HUES64 (cell line): ENCODE results near the gene ALDH1L2.

Experiments used
- H3K27ac ChIP-seq: 2 replicates; pipeline ENCODE4 v1.7.0; 2013; ENCODE audit warnings: low read depth, low read length, inconsistent platforms
- H3K27me3 ChIP-seq: 2 replicates; pipeline ENCODE4 v1.6.1; 2013; ENCODE audit warnings: mild to moderate bottlenecking, low read length; ENCODE audit not compliant: insufficient read depth
- H3K36me3 ChIP-seq: 2 replicates; pipeline ENCODE4 v1.6.1; 2013; ENCODE audit warnings: mild to moderate bottlenecking, low read length; ENCODE audit not compliant: insufficient read depth
- H3K4me1 ChIP-seq: 2 replicates; pipeline ENCODE4 v1.6.1; 2013; ENCODE audit warnings: mild to moderate bottlenecking, low read length, moderate library complexity; ENCODE audit not compliant: insufficient read depth
- H3K4me3 ChIP-seq: 2 replicates; pipeline ENCODE4 v1.5.1; 2013; ENCODE audit warnings: mild to moderate bottlenecking, low read length, moderate library complexity
- H3K9ac ChIP-seq: 2 replicates; pipeline ENCODE4 v1.6.1; 2013; ENCODE audit warnings: mild to moderate bottlenecking, low read depth, low read length
- H3K9me3 ChIP-seq: 2 replicates; pipeline ENCODE4 v1.6.1; 2013; ENCODE audit warnings: low read depth, low read length; ENCODE audit not compliant: insufficient read depth
- WGBS: fragments of 150-250, 120-280 bp; methylation state at CpG from one replicate; pipeline ENCODE4 v1.1.7; 2013; ENCODE audit warnings: missing lambda C conversion rate; 5-methylcytosine and 5-hydroxymethylcytosine counted together

Gene ALDH1L2

DNA sequence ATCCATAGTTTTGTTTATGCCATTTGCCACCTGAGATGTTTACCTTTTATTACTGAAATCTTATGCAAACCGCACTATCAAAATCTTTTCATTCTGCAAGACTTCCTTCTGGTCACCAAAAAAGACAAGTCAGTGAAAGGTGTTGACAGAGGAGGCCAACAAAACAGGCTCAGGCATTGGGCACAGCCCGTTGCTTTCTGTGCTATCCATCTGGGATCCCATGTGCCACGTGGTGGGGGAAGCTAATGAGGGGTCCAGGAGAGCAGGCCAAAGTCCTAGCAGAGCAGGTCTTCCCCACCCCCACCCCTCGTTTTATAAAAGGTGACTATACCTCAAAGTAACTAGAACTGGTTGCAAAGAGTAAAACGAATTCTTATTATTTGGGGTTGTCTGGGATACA, 1.2 kb downstream of the ALDH1L2 start:
- WGBS = 75% methylated on average over 3 of the region's 5 CpGs
- H3K36me3 ChIP-seq = no peaks in the 10 kb centered on the region
- no peak overlapping the region for H3K27ac ChIP-seq
- peaks cover 9% of the 10 kb centered on the region; the same call in 1 of the 2 replicates for H3K4me1 ChIP-seq
- no peaks in the 10 kb centered on the region for H3K9me3 ChIP-seq
- H3K27me3 ChIP-seq = peaks cover 18% of the 10 kb centered on the region
- H3K9ac ChIP-seq = no peak overlapping the region
- peak overlapping the region; percentile 61; the same call in 1 of the 2 replicates for H3K4me3 ChIP-seq

GRCh38 chr12:105078712-105079570, 5.3 kb downstream of the ALDH1L2 start:
- no peaks in the 10 kb centered on the region for H3K9me3 ChIP-seq

DNA sequence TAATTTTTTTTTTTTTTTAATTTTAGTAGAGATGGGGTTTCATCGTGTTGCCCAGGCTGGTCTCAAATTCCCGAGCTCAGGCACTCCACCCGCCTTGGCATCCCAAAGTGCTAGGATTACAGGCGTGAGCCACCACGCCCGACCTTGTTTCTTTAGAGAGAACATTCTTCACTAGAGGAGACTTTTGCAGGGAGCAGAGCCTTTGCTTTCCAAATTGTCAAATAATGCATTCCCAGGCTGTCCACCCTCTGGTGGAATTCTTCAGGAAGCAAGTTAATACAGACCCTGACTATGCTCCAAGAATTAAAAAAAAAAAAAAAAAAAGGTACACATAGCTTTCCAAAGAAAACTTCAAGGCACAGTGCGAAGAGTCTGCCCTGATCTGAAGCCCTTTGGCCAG, 6.8 kb downstream of the ALDH1L2 start:
- Histone ChIP-seq H3K9me3 (no peaks in the 10 kb centered on the region), H3K27me3 (peaks cover 2% of the 10 kb centered on the region; the same call in 1 of the 2 replicates), H3K27ac (no peak overlapping the region), H3K4me3 (no peak overlapping the region), H3K9ac (no peak overlapping the region), H3K4me1 (no peaks in the 10 kb centered on the region), H3K36me3 (no peaks in the 10 kb centered on the region)
- WGBS = 95% methylated on average over 7 of the region's 7 CpGs

More at GRCh38 chr12:105078712-105079570, 5.3 kb downstream of the ALDH1L2 start:
- WGBS = 89% methylated on average over 11 of the region's 11 CpGs
- H3K27me3 ChIP-seq = peaks cover 17% of the 10 kb centered on the region
- no peaks in the 10 kb centered on the region for H3K36me3 ChIP-seq
- no peak overlapping the region for H3K27ac ChIP-seq
- no peak overlapping the region for H3K9ac ChIP-seq
- H3K4me1 ChIP-seq = peaks cover 9% of the 10 kb centered on the region; the same call in 1 of the 2 replicates
- H3K4me3 ChIP-seq = no peak overlapping the region

DNA sequence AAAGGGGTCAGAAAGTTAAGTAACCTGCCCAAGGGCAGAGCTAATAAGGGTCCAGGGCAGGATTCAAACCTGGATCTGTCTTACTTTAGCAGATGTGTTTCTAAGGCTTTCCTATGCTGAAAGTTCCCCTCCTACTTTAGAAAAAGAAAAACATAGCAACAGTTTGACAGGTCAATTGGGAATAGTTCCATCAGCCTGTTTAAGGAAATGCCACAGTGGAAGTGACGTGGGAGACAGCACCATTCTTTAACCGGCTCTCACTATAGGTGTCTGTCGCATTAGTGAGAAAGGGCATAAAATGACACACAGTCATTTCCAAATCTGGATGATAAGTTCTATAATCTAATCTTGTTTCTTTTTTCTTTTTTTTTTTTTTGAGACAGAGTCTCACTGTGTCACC, 7.3 kb downstream of the ALDH1L2 start:
- Histone ChIP-seq H3K4me1 (no peaks in the 10 kb centered on the region), H3K9ac (no peak overlapping the region), H3K4me3 (no peak overlapping the region), H3K36me3 (no peaks in the 10 kb centered on the region), H3K27ac (no peak overlapping the region), H3K27me3 (no peaks in the 10 kb centered on the region), H3K9me3 (no peaks in the 10 kb centered on the region)
- WGBS = 88% methylated on average over 3 of the region's 3 CpGs

DNA sequence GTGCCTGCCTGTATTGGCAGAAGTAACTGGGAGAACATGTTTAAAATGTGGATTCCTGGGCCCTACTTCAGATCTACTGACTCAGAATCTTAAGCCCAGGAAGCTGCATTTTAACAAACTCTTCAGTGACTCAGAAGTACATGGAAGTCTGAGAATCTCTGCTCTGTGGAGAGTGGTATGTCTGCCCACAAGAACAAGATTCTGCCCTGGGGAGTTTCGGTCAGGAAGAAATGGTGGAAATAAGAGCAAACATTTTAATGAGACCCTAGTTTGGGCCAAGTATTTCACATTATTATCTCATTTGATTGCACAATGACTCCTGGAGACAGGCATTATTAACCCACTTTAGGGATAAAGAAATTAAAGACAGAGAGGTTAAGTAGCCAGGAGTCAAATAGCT, 8.2 kb downstream of the ALDH1L2 start:
- H3K4me3 ChIP-seq = no peak overlapping the region
- H3K4me1 ChIP-seq = no peaks in the 10 kb centered on the region
- no peaks in the 10 kb centered on the region for H3K9me3 ChIP-seq
- no peaks in the 10 kb centered on the region for H3K27me3 ChIP-seq
- no peaks in the 10 kb centered on the region for H3K36me3 ChIP-seq
- no peak overlapping the region for H3K9ac ChIP-seq
- WGBS = 100% methylated on average over 1 of the region's 1 CpG
- no peak overlapping the region for H3K27ac ChIP-seq

GRCh38 chr12:105072888-105073488, 11.3 kb downstream of the ALDH1L2 start:
- H3K27ac ChIP-seq = no peak overlapping the region

DNA sequence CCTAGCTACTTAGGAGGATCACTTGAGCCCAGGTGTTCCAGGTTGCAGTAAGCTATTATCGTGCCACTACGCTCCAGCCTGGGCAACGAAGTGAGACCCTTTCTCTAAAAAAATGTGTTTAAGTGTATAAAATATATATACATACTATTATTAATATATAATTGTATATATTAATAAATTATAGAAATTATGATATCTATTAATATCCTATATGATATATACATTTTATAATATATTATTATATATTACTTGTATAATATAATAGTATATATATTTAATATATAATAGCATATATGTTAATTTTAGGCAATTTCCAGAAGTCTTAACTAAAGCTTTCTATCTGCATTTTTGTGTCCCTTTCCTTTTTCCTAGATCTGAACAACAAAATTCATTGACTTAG, 12.3 kb downstream of the ALDH1L2 start:
- Histone ChIP-seq H3K4me3 (no peak overlapping the region), H3K36me3 (no peaks in the 10 kb centered on the region), H3K4me1 (no peaks in the 10 kb centered on the region), H3K27ac (no peak overlapping the region), H3K9me3 (no peaks in the 10 kb centered on the region), H3K9ac (no peak overlapping the region), H3K27me3 (no peaks in the 10 kb centered on the region)
- 100% methylated on average over 2 of the region's 3 CpGs for WGBS

More at GRCh38 chr12:105072888-105073488, 11.3 kb downstream of the ALDH1L2 start:
- no peak overlapping the region for H3K4me3 ChIP-seq
- H3K36me3 ChIP-seq = no peaks in the 10 kb centered on the region
- H3K9me3 ChIP-seq = no peaks in the 10 kb centered on the region
- H3K27me3 ChIP-seq = no peaks in the 10 kb centered on the region
- no peaks in the 10 kb centered on the region for H3K4me1 ChIP-seq
- H3K9ac ChIP-seq = no peak overlapping the region
- WGBS = 97% methylated on average over 5 of the region's 6 CpGs

GRCh38 chr12:105069936-105070702, 14.1 kb downstream of the ALDH1L2 start:
- Histone ChIP-seq H3K9ac (no peak overlapping the region), H3K27ac (no peak overlapping the region), H3K27me3 (no peaks in the 10 kb centered on the region), H3K4me1 (no peaks in the 10 kb centered on the region), H3K9me3 (no peaks in the 10 kb centered on the region), H3K36me3 (no peaks in the 10 kb centered on the region), H3K4me3 (no peak overlapping the region)
- WGBS = 81% methylated on average over 4 of the region's 4 CpGs

- no peak overlapping the region for H3K4me3 ChIP-seq
- no peaks in the 10 kb centered on the region for H3K9me3 ChIP-seq
- no peak overlapping the region for H3K27ac ChIP-seq
- H3K27me3 ChIP-seq = no peaks in the 10 kb centered on the region
- 0 out of 2 replicates have a peak, but pooled peaks cover 3% of the 10 kb centered on the region for H3K4me1 ChIP-seq
- no peaks in the 10 kb centered on the region for H3K36me3 ChIP-seq
- H3K9ac ChIP-seq = no peak overlapping the region
- 77% methylated on average over 6 of the region's 6 CpGs for WGBS
Measured at GRCh38 chr12:105067511-105068031, 16.7 kb downstream of the ALDH1L2 start.

DNA sequence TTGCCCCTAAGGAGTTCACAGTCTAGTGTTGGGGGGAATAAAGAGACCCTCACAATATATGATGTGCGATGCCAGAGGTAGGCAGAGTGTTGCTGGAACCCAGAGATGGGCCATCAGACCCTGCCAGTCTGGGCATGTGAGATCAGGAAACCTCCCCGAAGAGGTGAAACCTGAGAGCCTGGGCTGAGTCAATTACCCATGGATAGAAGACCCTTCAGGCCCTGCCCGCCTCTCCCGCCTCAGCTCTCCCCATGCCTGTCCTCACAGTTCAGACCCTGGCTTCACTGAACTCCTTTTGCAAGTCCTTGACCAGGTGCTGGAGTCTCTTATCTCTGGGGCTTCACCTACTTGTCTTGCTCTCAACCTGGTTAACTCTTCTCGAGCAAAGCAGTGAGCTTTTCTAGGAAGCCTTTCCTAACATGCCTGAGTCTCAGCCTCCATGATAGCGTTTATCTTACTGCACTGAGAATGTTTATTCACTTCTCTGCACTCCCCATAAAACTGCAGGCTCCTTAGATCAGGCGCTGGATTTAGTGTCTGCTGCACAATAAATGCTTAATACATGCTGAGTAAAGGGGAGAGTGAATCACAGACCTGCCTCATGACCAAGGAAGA, 19.6 kb downstream of the ALDH1L2 start:
- no peaks in the 10 kb centered on the region for H3K36me3 ChIP-seq
- H3K27ac ChIP-seq = no peak overlapping the region
- WGBS = 82% methylated on average over 7 of the region's 7 CpGs
- H3K9ac ChIP-seq = no peak overlapping the region
- 0 out of 2 replicates have a peak, but pooled peaks cover 3% of the 10 kb centered on the region for H3K4me1 ChIP-seq
- no peak overlapping the region for H3K4me3 ChIP-seq
- no peaks in the 10 kb centered on the region for H3K27me3 ChIP-seq
- no peaks in the 10 kb centered on the region for H3K9me3 ChIP-seq
